Gastrocnemius medialis (tissue), 4 donors: ENCODE measurements around the gene SYCE1L. TPM values are rescaled to one million over a fixed set of nuclear protein-coding genes. Genes with fewer than 3 reads are reported as not detected.

Source experiments
- ATAC-seq, 2 donors: fragments of 150-250 bp; one replicate each; pipeline ENCODE4 v1.9.1; 2016
- DNase-seq, 2 donors: peaks; one replicate each; pipeline ENCODE4 v3.0.0-alpha.2; 2019
- H3K27ac ChIP-seq, 4 donors: fragments of 200-600 bp; sonication (generic); 1 replicate in 1 of 4; 2 replicates in 3 of 4; pipeline ENCODE4 v1.5.1; 2016 to 2018; ENCODE audit warnings: mild to moderate bottlenecking in 2 of 4, moderate library complexity in 1 of 4
- H3K27me3 ChIP-seq, 3 donors: fragments of 200-600 bp; sonication (generic) in 2 of 3; 1 replicate in 1 of 3; 2 replicates in 2 of 3; pipeline versions ENCODE4 v1.5.1 to v1.6.0; 2016 to 2019; ENCODE audit warnings: mild to moderate bottlenecking in 1 of 3, moderate library complexity in 1 of 3
- H3K36me3 ChIP-seq, 2 donors: fragments of 200-600 bp; sonication (generic) in 1 of 2; one replicate each; pipeline ENCODE4 v1.5.1; 2017 to 2018
- H3K4me1 ChIP-seq, 2 donors: fragments of 200-600 bp; sonication (generic) in 1 of 2; one replicate each; pipeline ENCODE4 v1.5.1; 2016 to 2017; ENCODE audit warnings: mild to moderate bottlenecking in 2 of 2
- H3K4me3 ChIP-seq, 4 donors: fragments of 200-600 bp; sonication (generic) in 3 of 4; 1 replicate in 1 of 4; 2 replicates in 3 of 4; pipeline ENCODE4 v1.5.1; 2016 to 2019; ENCODE audit warnings: mild to moderate bottlenecking in 2 of 4
- H3K9me3 ChIP-seq, 3 donors: fragments of 200-600 bp; sonication (generic) in 2 of 3; 1 replicate in 1 of 3; 2 replicates in 2 of 3; pipeline ENCODE4 v1.5.1; 2016 to 2019
- CTCF ChIP-seq, 5 experiments: fragments of 450-650 bp in 3 of 5; fragments of 200-600 bp in 2 of 5; sonication (generic) in 2 of 5; IDR thresholded peaks in 4 of 5; conservative IDR thresholded peaks in 1 of 5; 1 replicate in 4 of 5; 2 replicates in 1 of 5; pipeline ENCODE4 v1.5.1; 2016 to 2019; ENCODE audit warnings: antibody characterized with exemption in 5 of 5, mild to moderate bottlenecking in 3 of 5, moderate library complexity in 3 of 5
- POLR2A ChIP-seq, 2 donors: fragments of 450-650 bp; IDR thresholded peaks; one replicate each; pipeline ENCODE4 v1.6.1; 2017; ENCODE audit warnings: antibody characterized with exemption in 2 of 2, mild to moderate bottlenecking in 2 of 2, moderate library complexity in 2 of 2
- in situ Hi-C, 4 donors: fragments of 200-750 bp; cut with MboI; loops; one replicate each; pipeline versions ENCODE4 v1.15.0 to v1.8.0; 2017; ENCODE audit warnings: low sequenced_read_pairs in 4 of 4
- intact Hi-C: fragments of 100-400 bp; cut with DNase I; formaldehyde crosslinking; loops from one replicate; pipeline ENCODE4 v1.15.1; 2023; ENCODE audit warnings: low total_unique reads
- total RNA-seq, 4 donors: library from RNA; depleted of rRNA; stranded (reverse); fragments of >200 nt; gene quantifications; one replicate each; pipeline versions ENCODE4 v1.1.0 to v1.2.3, GENCODE V29; 2016

Gene SYCE1L
- total RNA-seq, 4 donors from 2014 or later: not detected

GRCh38 chr16:77194295-77195231 lies 4.6 kb upstream of the SYCE1L start:
- H3K27ac ChIP-seq: no peak overlapping the region
- H3K27me3 ChIP-seq: no peaks in the 10 kb centered on the region
- H3K4me3 ChIP-seq: no peak overlapping the region
- in situ Hi-C loops (loop anchor here in 1 of 4 donors (25.0 kb wide), 2 partner anchors 1582 to 1732 kb away; partner anchors contain the start of genes ADAT1 and TMEM170A), intact Hi-C loops (loop anchor here (5.0 kb wide), 2 partner anchors 528 to 1547 kb away; partner anchors contain the start of genes KARS1, NUDT7 and TERF2IP)
- H3K4me1 ChIP-seq: peaks cover 12 to 15% of the 10 kb centered on the region in 2 donors
- peaks cover 0 to 64% of the 10 kb centered on the region in 2 donors for H3K36me3 ChIP-seq
- no peaks in the 10 kb centered on the region for H3K9me3 ChIP-seq
- ATAC-seq (no peak), DNase-seq (no peak)
- TF ChIP-seq CTCF (IDR thresholded peaks at IDR 0.05 in 4 of 5, conservative IDR thresholded peaks at IDR 0.05 in 1 of 5) (no peak), POLR2A (IDR thresholded peaks at IDR 0.05) (no peak)

- Histone ChIP-seq H3K36me3 (peaks cover 0 to 67% of the 10 kb centered on the region in 2 donors), H3K27me3 (no peaks in the 10 kb centered on the region), H3K4me1 (peaks cover 12 to 15% of the 10 kb centered on the region in 2 donors), H3K4me3 (no peak overlapping the region), H3K9me3 (no peaks in the 10 kb centered on the region), H3K27ac (no peak overlapping the region)
- DNase-seq (no peak), ATAC-seq (no peak)
- in situ Hi-C loops: loop anchor here in 1 of 4 donors (25.0 kb wide), 2 partner anchors 1583 to 1733 kb away; partner anchors contain the start of genes ADAT1 and TMEM170A
- intact Hi-C loops: no loop called here
- TF ChIP-seq POLR2A (IDR thresholded peaks at IDR 0.05) (no peak), CTCF (IDR thresholded peaks at IDR 0.05 in 4 of 5, conservative IDR thresholded peaks at IDR 0.05 in 1 of 5) (no peak)
These were observed 3.8 kb upstream of the SYCE1L start for GRCh38 chr16:77195411-77195810.

GRCh38 chr16:77197747-77198146 lies 1.5 kb upstream of the SYCE1L start:
- Histone ChIP-seq H3K4me1 (peaks cover 0 to 2% of the 10 kb centered on the region in 2 donors), H3K27me3 (no peaks in the 10 kb centered on the region), H3K9me3 (no peaks in the 10 kb centered on the region), H3K27ac (no peak overlapping the region), H3K4me3 (no peak overlapping the region), H3K36me3 (peaks cover 0 to 67% of the 10 kb centered on the region in 2 donors)
- TF ChIP-seq CTCF (IDR thresholded peaks at IDR 0.05 in 4 of 5, conservative IDR thresholded peaks at IDR 0.05 in 1 of 5) (no peak), POLR2A (IDR thresholded peaks at IDR 0.05) (no peak)
- no peak for DNase-seq
- intact Hi-C loops (no loop called here), in situ Hi-C loops (loop anchor here in 1 of 4 donors (25.0 kb wide), 2 partner anchors 1585 to 1735 kb away; partner anchors contain the start of genes ADAT1 and TMEM170A)
- ATAC-seq: no peak

GRCh38 chr16:77206533-77206932 lies 7.3 kb downstream of the SYCE1L start:
- Histone ChIP-seq H3K27me3 (peaks cover 4 to 8% (median 6%) of the 10 kb centered on the region in 3 donors), H3K9me3 (no peaks in the 10 kb centered on the region), H3K4me3 (no peak overlapping the region), H3K36me3 (no peaks in the 10 kb centered on the region), H3K27ac (no peak overlapping the region), H3K4me1 (no peaks in the 10 kb centered on the region)
- intact Hi-C loops: no loop called here
- ATAC-seq (no peak), DNase-seq (no peak)
- no peak for TF ChIP-seq POLR2A (IDR thresholded peaks at IDR 0.05)
- TF ChIP-seq CTCF (IDR thresholded peaks at IDR 0.05 in 4 of 5, conservative IDR thresholded peaks at IDR 0.05 in 1 of 5): no peak
- in situ Hi-C loops: no loop called here
